ENCODE data around the gene SALL1. TPM values are rescaled to one million over a fixed set of nuclear protein-coding genes. Genes with fewer than 3 reads are reported as not detected.

The SALL1 gene
- total and polyA plus RNA-seq, 2 donors (not counting 3 experiments of a cell fraction or from before 2014, with no cell fraction given): not detected

DNA sequence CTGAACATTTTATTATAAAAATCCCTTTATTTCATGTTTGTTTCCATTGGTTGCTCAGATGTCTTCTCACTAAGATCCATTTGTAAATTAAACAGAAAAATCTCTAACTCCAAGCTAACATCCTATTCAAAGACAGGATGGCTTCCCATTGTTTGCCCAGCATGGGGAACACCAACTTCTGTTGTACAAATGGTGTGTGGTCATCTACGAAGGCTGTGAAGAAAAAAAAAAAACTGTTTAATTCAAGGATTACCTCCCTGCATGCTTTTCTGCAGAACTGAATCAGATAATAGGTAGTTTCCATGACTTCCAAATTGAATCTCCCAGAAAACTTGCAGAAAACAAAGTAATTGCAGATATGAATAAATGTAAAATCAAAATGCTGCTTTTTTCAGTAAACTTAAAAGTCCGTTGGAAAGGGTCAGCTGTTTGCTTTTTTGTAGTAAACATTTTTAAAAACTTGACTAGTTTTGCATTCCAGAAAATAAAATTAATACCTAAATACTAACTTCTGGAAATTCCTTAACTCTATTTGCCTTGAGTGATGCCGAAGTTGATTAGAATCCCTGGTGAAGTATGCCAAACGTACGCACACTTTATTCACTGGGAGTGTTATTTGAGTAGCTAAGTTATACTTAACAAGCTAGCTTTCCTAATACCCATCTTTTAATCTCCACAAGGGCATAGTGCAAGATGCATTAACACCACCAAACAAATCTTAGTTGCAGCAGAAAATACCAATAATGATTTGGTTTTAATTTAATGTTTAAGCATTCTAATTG lies 7.7 kb downstream of the SALL1 start:
- no peaks in the 10 kb centered on the region for H4K20me1 ChIP-seq (replicated peaks; ENCODE audit: control insufficient read depth, extremely low read depth, insufficient read depth, low read length)
- FAIRE-seq (no peak), DNase-seq (ENCODE audit: low read depth, low spot score) (no peak)
- ChIA-PET CTCF (no interaction called here), POLR2A (no interaction called here)
- dilution Hi-C loops (cut with MboI; ENCODE audit: extremely low pct_ligation_motif_present, low sequenced_read_pairs) (no loop called here), intact Hi-C loops (cut with micrococcal nuclease) (no loop called here)
- no peak overlapping the region for H3K4me3 ChIP-seq (replicated peaks in 1 of 3; ENCODE audit: insufficient read depth in 1 of 3, low read depth in 1 of 3, low read length in 3 of 3)
- H3K9me3 ChIP-seq (replicated peaks; ENCODE audit: control insufficient read depth, insufficient read depth, low read length): no peaks in the 10 kb centered on the region
- no peaks in the 10 kb centered on the region for H3K9me1 ChIP-seq (replicated peaks; ENCODE audit: control insufficient read depth, extremely low read depth, insufficient read depth, low read length)
- no peaks in the 10 kb centered on the region for H3K36me3 ChIP-seq (ENCODE audit: control insufficient read depth in 2 of 2, extremely low read depth in 1 of 2, insufficient read depth in 2 of 2, low read length in 2 of 2)
- H3K9ac ChIP-seq (replicated peaks; ENCODE audit: extremely low read depth, insufficient read depth, low read length): no peak overlapping the region
- H2AFZ ChIP-seq (ENCODE audit: low read depth, low read length): no peak overlapping the region
- H3K27ac ChIP-seq (ENCODE audit: insufficient read depth, low read depth, low read length): no peak overlapping the region
- no peaks in the 10 kb centered on the region for H3K79me2 ChIP-seq (ENCODE audit: control insufficient read depth, insufficient read depth, low read length)
- H3K4me1 ChIP-seq (ENCODE audit: control insufficient read depth, extremely low read depth, insufficient read depth, low read length): no peaks in the 10 kb centered on the region
- TF ChIP-seq, protein P1, sequence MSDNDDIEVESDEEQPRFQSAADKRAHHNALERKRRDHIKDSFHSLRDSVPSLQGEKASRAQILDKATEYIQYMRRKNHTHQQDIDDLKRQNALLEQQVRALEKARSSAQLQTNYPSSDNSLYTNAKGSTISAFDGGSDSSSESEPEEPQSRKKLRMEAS (IDR thresholded peaks at IDR 0.05; ENCODE audit: insufficient read depth, insufficient read length): no peak
- TF ChIP-seq, protein P2, sequence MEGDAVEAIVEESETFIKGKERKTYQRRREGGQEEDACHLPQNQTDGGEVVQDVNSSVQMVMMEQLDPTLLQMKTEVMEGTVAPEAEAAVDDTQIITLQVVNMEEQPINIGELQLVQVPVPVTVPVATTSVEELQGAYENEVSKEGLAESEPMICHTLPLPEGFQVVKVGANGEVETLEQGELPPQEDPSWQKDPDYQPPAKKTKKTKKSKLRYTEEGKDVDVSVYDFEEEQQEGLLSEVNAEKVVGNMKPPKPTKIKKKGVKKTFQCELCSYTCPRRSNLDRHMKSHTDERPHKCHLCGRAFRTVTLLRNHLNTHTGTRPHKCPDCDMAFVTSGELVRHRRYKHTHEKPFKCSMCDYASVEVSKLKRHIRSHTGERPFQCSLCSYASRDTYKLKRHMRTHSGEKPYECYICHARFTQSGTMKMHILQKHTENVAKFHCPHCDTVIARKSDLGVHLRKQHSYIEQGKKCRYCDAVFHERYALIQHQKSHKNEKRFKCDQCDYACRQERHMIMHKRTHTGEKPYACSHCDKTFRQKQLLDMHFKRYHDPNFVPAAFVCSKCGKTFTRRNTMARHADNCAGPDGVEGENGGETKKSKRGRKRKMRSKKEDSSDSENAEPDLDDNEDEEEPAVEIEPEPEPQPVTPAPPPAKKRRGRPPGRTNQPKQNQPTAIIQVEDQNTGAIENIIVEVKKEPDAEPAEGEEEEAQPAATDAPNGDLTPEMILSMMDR (IDR thresholded peaks at IDR 0.05; ENCODE audit: extremely low read depth in 1 of 2, insufficient read depth in 1 of 2, low read depth in 1 of 2, low read length in 2 of 2): no peak
- TF ChIP-seq GATA2 (IDR thresholded peaks at IDR 0.05; ENCODE audit: insufficient read depth, insufficient read length, low read depth, low read length) (no peak), POLR2AphosphoS5 (IDR thresholded peaks at IDR 0.05; ENCODE audit: insufficient read depth, low read depth, low read length) (no peak), JUN (IDR thresholded peaks at IDR 0.05; ENCODE audit: borderline replicate concordance, insufficient read depth, insufficient read length, low read depth) (no peak), FOS (IDR thresholded peaks at IDR 0.05; ENCODE audit: borderline replicate concordance, insufficient read depth, low read length) (no peak), EZH2 (IDR thresholded peaks at IDR 0.05; ENCODE audit: borderline replicate concordance, low read depth, low read length, severe bottlenecking) (no peak)
- no TSS peak for BruUV-seq (replicated peaks)
- H3K4me2 ChIP-seq (ENCODE audit: insufficient read depth, low read length): no peak overlapping the region
- no peaks in the 10 kb centered on the region for H3K27me3 ChIP-seq (ENCODE audit: control insufficient read depth in 2 of 2, insufficient read depth in 2 of 2, low read length in 2 of 2)
